Effector CD4-positive, alpha-beta T cell (primary cell): Measurements from ENCODE around the gene DIP2A.

Source experiments
- DNase-seq: peaks from one replicate; pipeline ENCODE4 v3.0.0-alpha.2; 2020

Gene DIP2A

DNA sequence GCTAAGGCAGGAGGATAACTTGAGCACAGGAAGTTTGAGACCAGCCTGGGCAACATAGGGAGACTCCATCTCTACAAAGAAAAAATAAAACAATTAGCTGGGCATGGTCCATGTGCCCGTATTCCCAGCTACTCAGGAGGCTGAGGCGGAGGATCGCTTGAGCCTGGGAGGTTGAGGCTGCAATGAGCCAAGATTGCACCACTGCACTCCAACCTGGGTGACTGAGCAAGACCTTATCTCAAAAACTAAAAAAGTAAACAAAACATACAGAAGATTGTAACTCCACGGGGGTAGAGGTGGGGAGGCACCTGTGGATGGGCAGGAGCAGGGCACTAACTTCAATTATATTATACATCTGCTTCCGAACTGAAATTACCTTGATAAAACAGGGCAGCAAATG is 141.6 kb downstream of the DIP2A start:
- no peak for DNase-seq

DNA sequence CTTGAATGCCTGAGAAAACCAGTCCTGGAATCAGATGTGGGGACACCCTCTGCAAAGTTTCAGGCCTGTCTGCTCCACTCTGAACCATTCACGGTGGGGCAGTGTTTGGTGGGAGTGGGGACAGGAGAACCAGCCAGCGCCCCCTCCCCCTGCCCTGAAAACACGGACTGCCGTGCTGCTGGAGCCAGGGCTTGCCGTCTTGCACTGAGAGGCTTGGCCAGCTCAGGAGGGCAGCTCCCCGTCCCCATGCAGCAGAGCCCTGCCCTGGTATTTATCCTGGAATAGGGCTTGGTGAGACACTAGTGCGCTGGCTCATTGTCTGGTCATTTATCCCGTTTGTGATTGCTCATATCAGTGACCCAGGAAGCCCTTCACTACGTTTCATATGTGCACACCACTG is 142.3 kb downstream of the DIP2A start:
- no peak for DNase-seq

DNA sequence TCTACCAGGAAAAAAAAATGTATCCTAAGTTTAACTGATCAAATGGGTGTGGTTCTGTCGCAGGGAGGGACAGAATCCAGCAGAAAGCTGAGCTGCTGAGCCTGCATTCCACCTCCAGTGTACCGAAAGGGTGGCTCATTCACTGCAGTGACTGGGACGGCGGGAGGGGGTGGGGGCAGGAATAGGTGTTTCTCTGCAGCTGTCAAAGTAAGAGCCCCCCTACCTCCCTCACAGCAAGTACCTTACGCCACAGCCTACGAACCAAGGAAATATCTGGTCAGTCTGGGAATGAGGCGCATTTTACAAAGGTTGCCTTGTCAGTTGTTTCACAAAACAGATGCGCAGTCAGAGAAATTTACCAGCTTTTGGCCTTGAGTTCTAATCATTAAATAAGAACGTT is 144.5 kb downstream of the DIP2A start:
- DNase-seq: no peak

DNA sequence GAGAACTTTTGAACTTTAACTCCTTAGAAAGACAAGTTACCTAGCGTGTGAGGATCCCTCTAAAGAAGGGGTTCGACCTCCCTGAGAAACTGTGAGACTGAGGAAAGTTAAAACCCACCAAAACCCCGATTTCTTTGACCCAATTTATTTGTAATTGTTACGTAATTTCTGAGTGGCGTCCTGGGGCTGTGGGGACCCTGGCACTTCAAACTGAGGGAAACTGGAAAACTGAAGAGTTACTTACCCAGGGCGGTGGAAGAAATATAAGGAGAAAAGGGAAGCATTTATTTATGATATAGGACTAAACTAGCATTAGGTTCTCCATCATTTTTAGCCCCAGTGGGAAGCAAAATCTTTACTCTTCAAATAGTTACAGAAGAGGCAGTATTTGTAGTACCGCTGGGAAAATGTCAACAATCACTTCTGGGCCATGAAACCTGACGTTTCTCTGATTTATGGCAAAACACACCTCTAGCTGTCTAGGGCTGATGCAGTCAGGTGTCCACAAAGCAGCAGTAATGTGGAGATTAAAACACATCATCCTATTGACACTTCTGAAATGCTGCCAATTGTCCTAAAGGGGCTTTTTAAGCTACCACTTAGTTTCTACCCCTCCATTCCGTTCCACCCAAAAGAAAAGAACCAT is 145.8 kb downstream of the DIP2A start:
- no peak for DNase-seq

DNA sequence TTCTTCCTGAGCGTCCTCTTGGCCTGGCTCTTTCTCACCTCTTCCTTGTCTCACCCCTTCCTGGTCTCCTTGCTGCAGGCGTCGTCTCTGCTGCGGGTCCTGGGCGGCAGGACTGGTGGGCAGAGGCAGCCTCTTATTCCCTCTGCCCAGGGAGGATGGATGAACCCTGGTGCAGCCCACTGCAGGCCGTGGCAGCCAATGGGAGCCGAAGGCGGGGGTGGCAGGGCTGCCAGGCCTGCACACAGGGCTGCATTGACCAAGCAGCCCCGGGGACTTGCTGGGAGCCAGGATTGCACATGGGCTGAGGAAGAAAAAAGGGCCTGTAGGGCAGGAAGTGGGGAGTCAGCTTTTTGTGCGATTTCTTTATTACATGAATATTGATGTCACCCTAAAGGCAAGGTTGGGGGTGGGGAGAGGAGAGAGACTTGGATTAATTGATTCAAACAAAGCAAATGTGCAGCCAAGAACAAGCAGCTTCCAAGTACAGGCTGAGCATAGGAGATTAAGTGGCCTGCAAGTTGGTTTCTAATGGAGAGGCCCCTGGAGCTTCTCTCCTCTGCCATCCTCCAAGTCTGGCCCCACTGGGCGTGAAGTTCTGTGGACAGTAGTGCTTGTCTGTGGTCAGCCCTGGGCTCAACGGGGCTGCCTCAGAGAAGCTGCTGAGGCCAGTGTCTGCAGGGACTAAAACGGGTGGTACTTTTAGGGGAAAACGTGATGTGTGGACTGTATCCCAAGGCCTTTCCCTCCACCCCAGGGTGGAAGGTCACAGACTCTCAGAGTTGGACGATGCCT is 146.5 kb downstream of the DIP2A start, which contains the start of gene S100B:
S100B (minus strand) TSS at position 108 of the 792 bp plus-strand sequence. CDS start 2,667 bp downstream, outside the sequence.
- DNase-seq: no peak

DNA sequence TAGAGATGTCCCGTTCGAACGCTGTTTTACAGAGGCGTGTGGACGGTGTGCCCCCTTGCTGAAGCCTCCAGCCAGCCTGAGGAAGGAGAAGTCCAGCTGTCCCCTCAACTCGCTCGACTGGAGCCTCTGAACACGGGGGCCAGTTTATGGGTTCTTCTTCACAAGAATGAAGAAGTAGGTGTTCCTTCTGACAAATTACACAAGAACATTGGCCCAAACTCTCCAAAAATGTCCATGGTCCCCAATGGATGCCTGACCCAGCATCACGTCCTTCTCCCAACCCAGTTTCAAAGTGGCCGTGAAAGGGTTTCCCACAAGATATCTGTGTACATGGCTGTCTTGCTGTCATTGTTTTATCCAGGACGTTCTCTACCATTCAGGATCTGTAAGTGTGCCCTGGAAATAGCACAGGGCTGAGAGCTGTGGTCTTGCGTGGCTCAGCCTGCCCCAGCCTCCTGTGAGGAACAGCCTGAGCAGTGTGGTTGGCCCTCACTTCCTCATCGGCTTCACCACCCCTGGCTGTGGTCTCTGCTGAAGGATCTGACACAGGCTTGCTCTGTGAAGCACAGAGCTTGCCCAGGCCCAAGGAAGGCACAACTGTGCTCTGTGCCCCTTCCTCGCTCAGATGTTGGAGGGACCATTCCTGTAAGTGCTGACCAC is 147.2 kb downstream of the DIP2A start:
- no peak for DNase-seq

DNA sequence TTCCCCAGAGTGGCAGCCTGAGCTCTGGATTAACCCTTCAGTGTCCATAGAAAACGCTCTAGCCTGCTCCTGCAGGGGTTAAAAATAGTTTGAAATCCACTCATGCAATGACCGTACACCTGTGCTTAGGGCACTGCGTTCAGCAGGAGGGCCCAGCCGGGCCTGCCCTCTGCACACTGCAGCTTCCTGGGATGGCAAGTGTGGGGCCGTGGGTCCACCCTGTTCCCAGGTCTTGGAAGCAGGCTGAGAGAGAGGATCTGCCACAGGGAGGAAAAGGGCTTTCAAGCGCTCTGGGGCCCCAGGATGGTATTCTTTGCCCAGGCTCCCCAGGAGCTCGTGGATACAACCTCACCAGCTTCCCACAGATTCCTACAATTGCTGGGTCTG is 147.7 kb downstream of the DIP2A start:
- no peak for DNase-seq

DNA sequence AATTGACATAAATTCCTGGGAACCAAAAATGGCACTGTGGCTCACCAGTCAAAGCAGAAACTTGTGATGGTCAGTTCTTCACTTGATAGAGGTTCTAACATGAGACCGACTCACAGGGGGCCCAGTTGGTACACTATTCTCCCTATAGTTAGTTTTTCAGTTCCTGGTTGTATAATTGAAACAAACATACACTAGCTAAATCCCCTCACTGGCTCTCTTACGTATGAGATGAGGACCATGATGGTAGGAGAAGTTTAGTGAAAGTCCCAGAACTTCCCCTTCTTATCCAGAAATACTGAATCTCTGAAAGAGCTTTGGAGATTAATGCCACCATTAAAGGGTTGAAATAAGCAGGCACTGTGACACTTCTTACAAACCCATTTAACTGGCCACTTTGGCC is 148.9 kb downstream of the DIP2A start:
- no peak for DNase-seq

DNA sequence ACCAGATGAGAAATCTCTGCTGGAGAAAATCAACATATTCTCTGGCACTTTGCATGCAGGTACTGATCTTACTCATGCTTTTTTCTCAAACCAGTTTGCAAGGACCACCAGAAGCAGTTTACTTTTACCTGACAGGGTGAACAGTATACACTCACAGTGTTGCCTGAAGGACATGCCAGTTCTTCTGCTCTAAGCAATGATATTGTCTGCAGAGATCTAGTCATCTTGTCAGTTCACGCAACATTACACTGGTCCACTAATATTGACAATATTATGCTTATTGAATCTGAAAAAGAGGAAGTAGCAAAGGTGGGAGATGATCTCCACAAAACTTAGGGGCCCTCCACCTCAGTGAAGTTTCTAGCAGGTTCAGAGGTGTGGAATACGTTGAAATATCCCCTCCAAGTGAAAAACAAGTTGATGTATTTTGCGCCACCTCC is 150.0 kb downstream of the DIP2A start:
- no peak for DNase-seq

DNA sequence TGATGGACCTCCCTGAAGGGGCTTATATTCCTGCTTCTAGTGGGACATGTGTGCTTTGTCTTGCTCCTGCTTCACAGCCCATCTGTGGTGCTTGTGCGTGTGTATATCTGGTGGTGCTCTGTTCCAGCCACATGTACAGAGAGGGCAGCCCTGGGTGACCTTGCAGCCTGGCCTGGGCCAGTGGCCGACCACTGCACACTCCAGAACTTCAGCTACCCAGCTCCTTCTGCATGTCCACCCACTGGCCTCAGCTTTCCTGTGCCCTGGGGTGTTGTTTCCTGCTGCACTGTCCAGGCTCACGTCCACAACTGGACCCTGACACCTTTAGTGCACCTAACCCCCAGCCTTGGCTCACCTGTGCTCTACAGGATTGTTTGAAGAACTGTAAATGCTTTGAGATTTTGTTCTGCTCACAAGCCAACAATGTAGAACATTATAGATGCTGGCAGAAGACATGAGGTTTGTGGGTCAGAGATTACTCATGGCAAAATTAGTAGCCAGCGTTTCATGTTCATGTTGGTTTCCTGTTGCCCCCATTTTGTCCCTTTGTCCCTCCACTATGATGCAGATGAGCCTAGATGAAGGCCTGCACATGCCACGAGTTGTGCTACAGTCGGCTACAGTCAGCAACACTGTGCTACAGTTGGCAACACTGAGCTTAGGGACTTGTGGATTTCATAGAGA is 151.5 kb downstream of the DIP2A start:
- no peak for DNase-seq

DNA sequence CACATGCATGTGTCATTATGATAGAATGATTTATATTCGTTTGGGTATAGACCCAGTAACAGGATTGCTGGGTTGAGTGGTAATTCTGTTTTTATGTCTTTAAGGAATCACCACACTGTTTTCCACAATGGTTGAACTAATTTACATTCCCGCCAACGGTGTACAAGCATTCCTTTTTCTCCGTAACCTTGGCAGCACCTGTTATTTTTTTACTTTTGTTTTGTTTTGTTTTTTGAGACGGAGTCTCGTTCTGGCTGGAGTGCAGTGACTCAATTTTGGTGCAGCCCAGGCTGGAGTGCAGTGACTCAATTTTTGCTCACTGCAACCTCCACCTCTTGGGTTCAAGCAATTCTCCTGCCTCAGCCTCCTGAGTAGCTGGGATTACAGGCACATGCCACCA is 154.7 kb downstream of the DIP2A start:
- DNase-seq: no peak

DNA sequence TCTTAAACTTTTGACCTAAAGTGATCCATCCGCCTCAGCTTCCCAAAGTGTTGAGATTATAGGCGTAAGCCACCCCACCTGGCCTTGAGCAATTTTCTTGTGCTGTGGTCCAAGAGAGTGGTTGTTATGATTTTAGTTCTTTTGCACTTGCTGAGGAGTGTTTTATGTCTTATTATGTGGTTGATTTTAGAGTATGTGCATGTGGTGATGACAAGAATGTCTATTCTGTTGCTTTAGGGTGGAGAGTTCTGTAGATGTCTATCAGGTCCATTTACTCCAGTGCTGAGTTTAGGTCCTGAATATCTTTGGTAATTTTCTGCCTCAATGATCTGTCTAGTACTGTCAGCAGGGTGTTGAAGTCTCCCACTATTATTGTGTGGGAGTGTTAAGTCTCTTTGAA is 157.4 kb downstream of the DIP2A start:
- no peak for DNase-seq

DNA sequence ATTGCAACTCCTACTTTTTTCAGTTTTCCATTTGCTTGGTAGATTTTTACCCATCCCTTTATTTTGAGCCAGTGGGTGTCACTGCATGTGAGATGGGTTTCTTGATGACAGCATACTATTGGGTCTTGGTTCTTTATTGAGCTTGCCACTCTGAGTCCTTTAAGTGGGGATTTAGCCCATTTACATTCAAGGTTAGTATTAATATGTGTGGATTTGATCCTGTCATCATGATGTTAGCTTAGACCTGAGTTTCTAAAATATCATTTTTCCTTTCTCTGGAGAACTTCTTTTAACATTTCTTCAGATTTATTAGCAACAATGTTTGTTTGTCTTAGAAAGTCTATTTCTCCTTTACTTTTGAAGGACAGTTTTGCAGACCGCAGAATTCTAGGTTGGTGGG is 158.0 kb downstream of the DIP2A start:
- no peak for DNase-seq

DNA sequence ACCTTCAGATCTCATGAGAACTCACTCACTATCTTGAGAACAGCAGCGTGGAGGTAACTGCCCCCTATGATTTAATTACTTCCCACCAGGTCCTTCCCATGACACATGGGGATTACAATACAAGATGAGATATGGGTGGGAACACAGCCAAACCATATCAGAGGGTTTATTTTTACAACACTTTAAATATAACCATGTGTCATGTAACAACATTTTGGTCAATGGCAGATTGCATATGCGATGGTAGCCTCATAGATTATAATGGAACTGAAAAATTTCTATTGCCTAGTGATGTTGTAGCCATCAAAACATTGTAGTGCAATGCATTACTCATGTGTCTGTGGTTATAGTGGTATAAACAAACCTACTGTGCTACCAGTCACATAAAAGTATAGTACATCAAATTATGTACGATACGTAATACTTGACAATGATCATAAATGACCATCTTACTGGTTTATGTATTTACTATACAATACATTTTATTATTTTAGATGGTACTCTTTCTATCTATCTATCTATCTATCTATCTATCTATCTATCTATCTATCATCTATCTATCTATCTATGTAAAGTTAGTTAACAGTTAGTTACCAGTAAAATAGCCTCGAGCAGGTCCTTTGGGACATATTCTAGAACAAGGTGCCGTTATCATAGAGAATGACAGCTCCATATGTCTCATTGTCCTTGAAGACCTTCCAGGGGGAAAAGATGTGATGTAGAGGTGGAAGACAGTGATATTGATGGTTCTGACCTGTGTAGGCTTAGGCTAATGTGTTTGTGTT is 158.8 kb downstream of the DIP2A start:
- DNase-seq: no peak

DNA sequence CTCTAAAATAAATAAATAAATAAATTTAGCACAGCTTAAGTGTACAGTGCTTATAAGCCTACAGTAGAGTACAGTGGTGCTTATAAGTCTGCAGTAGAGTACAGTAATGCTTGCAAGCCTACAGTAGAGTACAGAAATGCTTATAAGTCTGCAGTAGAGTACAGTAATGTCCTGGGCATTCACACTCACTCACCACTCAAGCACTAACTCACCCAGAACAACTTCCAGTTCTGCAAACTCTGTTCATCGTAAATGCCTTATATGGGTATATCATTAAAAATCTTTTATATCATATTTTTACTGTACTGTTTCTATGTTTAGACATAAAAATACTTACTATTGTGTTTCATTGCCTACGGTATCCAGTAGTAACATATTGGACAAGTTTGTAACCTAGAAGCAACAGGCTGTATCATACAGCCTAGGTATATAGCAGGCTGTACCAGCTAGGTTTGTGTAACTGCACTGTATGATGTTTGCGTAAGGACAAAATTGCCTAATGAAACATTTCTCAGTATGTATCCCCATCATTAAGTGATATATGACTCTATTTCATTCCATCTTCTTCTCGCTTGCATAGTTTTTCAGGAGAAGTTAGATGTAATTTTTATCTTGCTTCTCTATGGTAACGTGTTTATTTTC is 160.2 kb downstream of the DIP2A start:
- DNase-seq: no peak
